ENCODE data around the gene EXOC7.
A peak's percentile ranks its signal among the peaks of the same experiment; 100 is the strongest.

EXOC7 gene

DNA sequence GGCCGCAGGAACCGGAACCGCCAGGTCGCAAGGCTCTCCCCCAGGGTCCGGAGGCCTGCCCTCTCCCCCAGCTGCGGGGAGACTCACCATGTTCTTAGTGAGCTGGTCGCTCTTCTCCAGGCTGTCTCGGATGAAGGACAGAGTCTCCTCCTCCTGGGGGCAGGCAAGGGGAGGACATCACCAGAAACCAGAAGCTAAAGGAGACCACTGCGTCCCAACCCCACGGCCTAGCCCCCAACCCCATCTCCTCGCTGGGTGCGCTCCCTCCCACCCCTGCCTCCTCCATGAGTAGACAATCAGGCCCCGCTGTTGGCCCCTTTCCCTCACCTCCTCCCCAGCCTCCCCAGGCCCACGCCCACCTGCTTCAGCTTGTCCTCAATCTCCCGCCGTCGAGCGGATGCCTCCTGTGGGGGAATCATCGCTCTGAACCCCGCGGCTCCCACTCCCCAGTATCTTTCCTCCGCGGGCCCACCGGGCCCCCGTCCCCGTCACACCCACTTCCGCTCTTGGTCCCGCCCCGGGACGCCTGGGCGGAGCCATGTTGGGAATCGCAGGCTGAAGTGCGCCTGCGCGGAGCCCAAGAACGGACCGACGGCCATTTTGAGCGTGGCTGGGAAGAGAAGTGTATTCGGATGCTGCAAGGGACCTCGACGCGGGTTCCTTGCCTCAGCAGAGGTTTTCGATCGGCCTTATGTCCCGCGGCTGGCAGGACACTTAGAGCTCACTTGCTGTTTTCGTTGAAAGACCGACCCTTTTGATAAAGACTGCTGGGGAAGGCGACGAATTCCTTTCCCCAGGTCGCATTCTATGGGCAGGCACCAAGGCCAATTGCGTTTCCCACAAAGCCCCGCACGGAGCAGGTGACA is at the start of gene EXOC7:
Gene EXOC7, minus strand, starts transcription at position 514 of the 866 bp plus-strand sequence. Its CDS starts 95 bp downstream, at position 419.
- TF ChIP-seq POLR2AphosphoS5 (IDR thresholded peaks at IDR 0.05; ENCODE audit: borderline replicate concordance, low read depth, low read length) (peak; percentile 89), FOXP2 (optimal IDR thresholded peaks at IDR 0.05; ENCODE audit: control extremely low read depth, extremely low read length, insufficient read depth) (no peak), EZH2 (IDR thresholded peaks at IDR 0.05) (no peak)
- no peak for DNase-seq (ENCODE audit: low read depth, low spot score)
- Histone ChIP-seq H3K9me3 (ENCODE audit: low read depth, low read length) (no peaks in the 10 kb centered on the region), H3K4me3 (peak within 1 kb of the TSS; percentile 95), H3K27ac (peak within 1 kb of the TSS; percentile 69), H3K9ac (ENCODE audit: insufficient read length) (peak within 1 kb of the TSS; percentile 76), H3K36me3 (ENCODE audit: insufficient read depth, low read length) (peaks cover 23% of the 10 kb centered on the region)

- TF ChIP-seq EZH2 (IDR thresholded peaks at IDR 0.05) (no peak), POLR2AphosphoS5 (IDR thresholded peaks at IDR 0.05; ENCODE audit: borderline replicate concordance, low read depth, low read length) (no peak), FOXP2 (optimal IDR thresholded peaks at IDR 0.05; ENCODE audit: control extremely low read depth, extremely low read length, insufficient read depth) (no peak)
- Histone ChIP-seq H3K36me3 (ENCODE audit: insufficient read depth, low read length) (no peaks in the 10 kb centered on the region), H3K27ac (no peak overlapping the region), H3K9me3 (ENCODE audit: low read depth, low read length) (no peaks in the 10 kb centered on the region), H3K4me3 (no peak overlapping the region), H3K9ac (ENCODE audit: insufficient read length) (no peak overlapping the region)
- no peak for DNase-seq (ENCODE audit: low read depth, low spot score)
These were observed 49.6 kb upstream of the EXOC7 start for GRCh38 chr17:76153202-76153601.

GRCh38 chr17:76152591-76152990 is 49.0 kb upstream of the EXOC7 start:
- Histone ChIP-seq H3K9me3 (ENCODE audit: low read depth, low read length) (no peaks in the 10 kb centered on the region), H3K9ac (ENCODE audit: insufficient read length) (no peak overlapping the region), H3K27ac (no peak overlapping the region), H3K4me3 (no peak overlapping the region), H3K36me3 (ENCODE audit: insufficient read depth, low read length) (no peaks in the 10 kb centered on the region)
- no peak for DNase-seq (ENCODE audit: low read depth, low spot score)
- TF ChIP-seq EZH2 (IDR thresholded peaks at IDR 0.05), result no peak
- TF ChIP-seq POLR2AphosphoS5 (IDR thresholded peaks at IDR 0.05; ENCODE audit: borderline replicate concordance, low read depth, low read length), result no peak

GRCh38 chr17:76151896-76152454 is 48.4 kb upstream of the EXOC7 start:
- no peak overlapping the region for H3K27ac ChIP-seq
- H3K9ac ChIP-seq (ENCODE audit: insufficient read length), result no peak overlapping the region
- no peak for DNase-seq (ENCODE audit: low read depth, low spot score)
- no peaks in the 10 kb centered on the region for H3K9me3 ChIP-seq (ENCODE audit: low read depth, low read length)
- no peaks in the 10 kb centered on the region for H3K36me3 ChIP-seq (ENCODE audit: insufficient read depth, low read length)
- TF ChIP-seq FOXP2 (optimal IDR thresholded peaks at IDR 0.05; ENCODE audit: control extremely low read depth, extremely low read length, insufficient read depth) (no peak), EZH2 (IDR thresholded peaks at IDR 0.05) (no peak), POLR2AphosphoS5 (IDR thresholded peaks at IDR 0.05; ENCODE audit: borderline replicate concordance, low read depth, low read length) (no peak)
- H3K4me3 ChIP-seq, result no peak overlapping the region

DNA sequence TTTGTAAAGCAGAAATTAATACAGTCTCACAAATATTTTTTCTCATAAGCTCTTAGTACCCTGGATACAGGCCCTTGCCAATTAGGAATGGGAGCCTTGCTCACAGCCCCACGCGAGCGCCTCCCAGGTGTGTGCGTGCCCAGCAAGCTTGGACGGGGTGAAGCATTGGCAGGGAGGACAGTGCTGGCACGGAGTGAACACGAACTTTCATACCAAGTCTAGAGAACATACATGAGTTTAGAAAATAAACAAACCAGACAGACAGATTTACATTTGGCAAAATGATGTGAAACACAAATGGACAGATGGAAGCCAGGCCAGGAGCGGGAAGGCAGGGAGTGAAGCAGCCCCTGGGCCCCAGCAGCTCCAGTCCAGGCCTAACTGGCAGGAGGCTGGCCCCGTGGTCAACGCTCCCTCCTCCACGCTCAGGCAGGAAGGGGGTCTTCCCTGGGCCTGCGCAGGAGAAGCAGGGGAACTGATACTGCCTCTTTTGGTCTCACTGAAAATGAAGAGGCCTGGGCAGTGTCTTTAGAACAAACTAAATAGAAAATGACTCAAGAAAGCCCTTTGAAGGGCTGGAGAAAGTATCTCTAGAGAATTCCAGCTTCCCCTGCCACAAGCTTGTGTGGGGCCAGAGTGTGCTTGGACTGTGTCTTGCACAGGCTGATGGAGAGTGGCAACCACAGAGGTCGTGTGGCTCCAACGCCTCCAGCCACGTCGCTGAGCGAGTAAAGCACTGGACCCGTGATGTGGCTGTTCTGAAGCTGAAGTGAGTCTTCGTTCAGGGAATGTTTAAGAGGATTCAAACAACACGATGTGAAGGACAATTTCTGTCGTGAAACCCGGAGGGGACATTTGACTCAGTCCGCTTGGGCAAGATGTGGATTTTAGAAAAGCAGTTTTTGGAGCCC is 47.4 kb upstream of the EXOC7 start:
- DNase-seq (ENCODE audit: low read depth, low spot score), result no peak
- Histone ChIP-seq H3K27ac (no peak overlapping the region), H3K4me3 (no peak overlapping the region), H3K9me3 (ENCODE audit: low read depth, low read length) (no peaks in the 10 kb centered on the region), H3K9ac (ENCODE audit: insufficient read length) (no peak overlapping the region), H3K36me3 (ENCODE audit: insufficient read depth, low read length) (no peaks in the 10 kb centered on the region)
- TF ChIP-seq FOXP2 (optimal IDR thresholded peaks at IDR 0.05; ENCODE audit: control extremely low read depth, extremely low read length, insufficient read depth) (no peak), POLR2AphosphoS5 (IDR thresholded peaks at IDR 0.05; ENCODE audit: borderline replicate concordance, low read depth, low read length) (no peak), EZH2 (IDR thresholded peaks at IDR 0.05) (no peak)

DNA sequence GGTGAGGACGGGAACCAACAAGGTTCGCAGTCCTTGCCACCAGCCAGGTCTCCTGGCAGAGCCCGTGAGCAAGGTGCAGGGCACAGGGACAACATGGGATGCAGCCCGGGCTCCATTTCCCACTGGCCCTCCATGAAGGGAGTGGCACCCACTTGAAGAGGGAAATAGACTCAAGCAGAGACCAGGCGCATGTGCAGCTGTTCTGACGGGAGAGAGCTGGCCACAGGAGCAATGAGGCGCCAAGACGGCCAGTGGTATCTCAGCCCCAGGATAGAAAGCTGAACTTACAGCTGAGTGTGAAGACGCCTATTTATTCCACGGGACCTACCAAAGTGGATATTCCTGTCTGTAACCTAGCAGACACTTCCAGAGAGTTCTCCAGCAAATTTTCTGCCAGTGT is 45.6 kb upstream of the EXOC7 start:
- TF ChIP-seq EZH2 (IDR thresholded peaks at IDR 0.05) (no peak), FOXP2 (optimal IDR thresholded peaks at IDR 0.05; ENCODE audit: control extremely low read depth, extremely low read length, insufficient read depth) (no peak), POLR2AphosphoS5 (IDR thresholded peaks at IDR 0.05; ENCODE audit: borderline replicate concordance, low read depth, low read length) (no peak)
- Histone ChIP-seq H3K36me3 (ENCODE audit: insufficient read depth, low read length) (no peaks in the 10 kb centered on the region), H3K9ac (ENCODE audit: insufficient read length) (no peak overlapping the region)

DNA sequence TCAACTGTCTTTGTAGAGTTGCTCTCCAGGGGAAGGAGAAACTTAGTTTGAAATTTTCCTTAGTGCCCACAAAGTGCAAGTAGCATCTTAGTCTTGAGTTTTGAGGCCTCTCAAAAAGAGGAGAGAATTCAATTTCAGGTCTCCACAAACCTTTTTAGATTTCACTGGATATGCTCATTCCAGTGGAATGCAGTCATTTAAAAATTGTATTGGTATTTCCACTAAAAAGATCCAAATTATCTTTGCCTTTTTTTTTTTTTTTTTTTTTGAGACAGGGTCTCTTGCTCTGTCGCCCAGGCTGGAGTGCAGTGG is 44.4 kb upstream of the EXOC7 start:
- Histone ChIP-seq H3K27ac (no peak overlapping the region), H3K9me3 (ENCODE audit: low read depth, low read length) (no peaks in the 10 kb centered on the region), H3K9ac (ENCODE audit: insufficient read length) (no peak overlapping the region), H3K4me3 (no peak overlapping the region), H3K36me3 (ENCODE audit: insufficient read depth, low read length) (no peaks in the 10 kb centered on the region)
- DNase-seq (ENCODE audit: low read depth, low spot score), result no peak
- TF ChIP-seq FOXP2 (optimal IDR thresholded peaks at IDR 0.05; ENCODE audit: control extremely low read depth, extremely low read length, insufficient read depth) (no peak), POLR2AphosphoS5 (IDR thresholded peaks at IDR 0.05; ENCODE audit: borderline replicate concordance, low read depth, low read length) (no peak), EZH2 (IDR thresholded peaks at IDR 0.05) (no peak)

More for the DNA sequence above, 45.6 kb upstream of the EXOC7 start:
- H3K27ac ChIP-seq, result no peak overlapping the region
- DNase-seq (ENCODE audit: low read depth, low spot score), result no peak
- H3K9me3 ChIP-seq (ENCODE audit: low read depth, low read length), result no peaks in the 10 kb centered on the region
- no peak overlapping the region for H3K4me3 ChIP-seq

Measured in SK-N-MC (cell line).